Stimulated activated CD8-positive, alpha-beta memory T cell treated with anti-CD3 and anti-CD28 coated beads, Interleukin-12 subunit alpha, Interleukin-12 subunit beta, amount 100 ng/mL, for 1 hour (primary cell): Measurements from ENCODE around the gene NDUFS1.
"Not testable (repeated sequence)": the region's sequence is repeated elsewhere in the genome, so short reads cannot be mapped to it uniquely, and the experiment has no call there.

Experiments
- DNase-seq: peaks from one replicate; pipeline ENCODE4 v3.0.0-alpha.2; 2020; ENCODE audit warnings: low read depth

The NDUFS1 gene

GRCh38 chr2:206162401-206162800 lies 3.2 kb upstream of the NDUFS1 start:
- not testable (repeated sequence) for DNase-seq

GRCh38 chr2:206160807-206161179 lies 1.5 kb upstream of the NDUFS1 start:
- no peak for DNase-seq

- no peak for DNase-seq
These were observed 1.0 kb upstream of the NDUFS1 start for GRCh38 chr2:206160125-206160806.

- no peak for DNase-seq
These were observed 490 bp downstream of the NDUFS1 start for GRCh38 chr2:206158563-206159345.

- not testable (repeated sequence) for DNase-seq
These were observed 2.2 kb downstream of the NDUFS1 start for GRCh38 chr2:206157014-206157413.

GRCh38 chr2:206154197-206154596 lies 5.0 kb downstream of the NDUFS1 start:
- no peak for DNase-seq

- no peak for DNase-seq
These were observed 8.6 kb downstream of the NDUFS1 start for GRCh38 chr2:206150631-206151030.

GRCh38 chr2:206150168-206150567 lies 9.1 kb downstream of the NDUFS1 start:
- no peak for DNase-seq

- DNase-seq: no peak
These were observed 9.9 kb downstream of the NDUFS1 start for GRCh38 chr2:206149330-206149729.

- DNase-seq: no peak
These were observed 13.6 kb downstream of the NDUFS1 start for GRCh38 chr2:206145665-206146064.

- no peak for DNase-seq
These were observed 14.9 kb downstream of the NDUFS1 start for GRCh38 chr2:206144383-206144782.

- DNase-seq: no peak
These were observed 15.8 kb downstream of the NDUFS1 start for GRCh38 chr2:206143451-206143850.

- no peak for DNase-seq
These were observed 31.6 kb downstream of the NDUFS1 start for GRCh38 chr2:206127656-206128055.

- no peak for DNase-seq
These were observed 33.3 kb downstream of the NDUFS1 start for GRCh38 chr2:206125901-206126300.

GRCh38 chr2:206122569-206122968 lies 36.7 kb downstream of the NDUFS1 start:
- DNase-seq: not testable (repeated sequence)

GRCh38 chr2:206116278-206116677 lies 43.0 kb downstream of the NDUFS1 start:
- no peak for DNase-seq

- DNase-seq: no peak
These were observed 44.1 kb downstream of the NDUFS1 start for GRCh38 chr2:206115026-206115578.

GRCh38 chr2:206112846-206113547 lies 46.2 kb downstream of the NDUFS1 start:
- no peak for DNase-seq

GRCh38 chr2:206112108-206112507 lies 47.1 kb downstream of the NDUFS1 start:
- no peak for DNase-seq

GRCh38 chr2:206108713-206109112 lies 50.5 kb downstream of the NDUFS1 start:
- DNase-seq: no peak

GRCh38 chr2:206105541-206105940 lies 53.7 kb downstream of the NDUFS1 start:
- no peak for DNase-seq

- no peak for DNase-seq
These were observed 54.2 kb downstream of the NDUFS1 start for GRCh38 chr2:206105038-206105437.

GRCh38 chr2:206098872-206099271 lies 60.4 kb downstream of the NDUFS1 start:
- not testable (repeated sequence) for DNase-seq
